GM12801 (cell line): ENCODE data around the gene LIMA1.

ENCODE experiments used
- CTCF ChIP-seq: IDR thresholded peaks from one replicate; pipeline ENCODE4 v1.5.1; 2011; ENCODE audit warnings: control low read depth; ENCODE audit not compliant: insufficient read length; ENCODE audit errors: extremely low read depth

The LIMA1 gene

GRCh38 chr12:50314636-50315312 is 31.5 kb upstream of the LIMA1 start:
- TF ChIP-seq CTCF: no peak

GRCh38 chr12:50313256-50313931 is 30.1 kb upstream of the LIMA1 start:
- no peak for TF ChIP-seq CTCF

DNA sequence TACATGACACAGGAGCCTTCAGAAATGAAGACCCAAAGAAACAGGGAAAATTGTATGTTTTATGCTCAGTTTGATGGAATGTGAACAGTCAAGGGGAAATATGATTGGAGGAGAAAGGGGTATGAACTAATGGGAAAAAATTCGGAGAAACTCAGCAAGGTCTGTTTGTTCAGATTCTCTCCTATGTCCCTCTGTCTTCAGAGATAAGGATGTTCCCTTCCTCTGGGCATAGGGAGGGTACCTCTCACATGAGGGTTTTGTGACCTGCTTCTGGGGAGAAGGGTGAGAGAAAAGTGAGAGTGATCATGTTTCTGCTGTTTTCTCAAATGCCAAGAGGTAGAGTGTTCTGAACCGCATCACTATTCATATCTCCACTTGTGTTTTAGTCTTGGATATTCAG is 26.6 kb upstream of the LIMA1 start:
- TF ChIP-seq CTCF: no peak

- no peak for TF ChIP-seq CTCF
These were observed 19.4 kb upstream of the LIMA1 start for GRCh38 chr12:50302686-50303085.

DNA sequence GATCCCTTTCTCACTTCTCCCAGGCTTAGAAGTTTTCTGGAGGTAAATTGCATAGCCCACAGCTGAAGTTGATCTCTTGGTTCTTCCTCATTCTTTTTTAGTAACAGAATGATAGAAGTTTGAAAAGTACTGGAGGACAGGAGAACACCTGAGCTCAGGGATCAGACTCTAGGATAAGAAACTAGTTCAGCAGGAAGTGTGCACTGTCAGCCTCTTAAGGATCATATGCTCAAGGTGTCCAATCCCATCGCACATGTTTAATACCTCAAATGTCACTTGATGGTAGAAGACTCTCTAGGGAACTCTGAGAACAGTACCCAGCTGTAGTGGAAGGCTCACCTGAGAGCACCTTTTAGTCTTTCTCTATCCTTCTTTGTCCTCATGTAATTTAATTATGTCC is 14.7 kb upstream of the LIMA1 start:
- TF ChIP-seq CTCF: no peak

- no peak for TF ChIP-seq CTCF
These were observed 13.7 kb upstream of the LIMA1 start for GRCh38 chr12:50297027-50297426.

GRCh38 chr12:50296554-50296953 is 13.2 kb upstream of the LIMA1 start:
- TF ChIP-seq CTCF: no peak
